ENCODE data around the gene RELN.

- no peak for TF ChIP-seq EZH2phosphoT487 (IDR thresholded peaks at IDR 0.05; ENCODE audit: borderline replicate concordance)
- TF ChIP-seq CTCF (conservative IDR thresholded peaks at IDR 0.05; ENCODE audit: low read length): no peak
Observed at GRCh38 chr7:103981003-103981423, 8.4 kb downstream of the RELN start.
